Fibroblast of lung (primary cell): Measurements from ENCODE around the gene GLIPR2.
"Not testable (repeated sequence)": the region's sequence is repeated elsewhere in the genome, so short reads cannot be mapped to it uniquely, and the experiment has no call there.

ENCODE experiments used
- CTCF ChIP-seq, 2 donors: IDR thresholded peaks in 1 of 2; conservative IDR thresholded peaks in 1 of 2; 1 replicate in 1 of 2; 2 replicates in 1 of 2; pipeline ENCODE4 v1.5.1; 2011 to 2012; ENCODE audit warnings: low read length in 2 of 2, control low read depth in 1 of 2, inconsistent platforms in 1 of 2, low read depth in 1 of 2, mild to moderate bottlenecking in 1 of 2
- EZH2 ChIP-seq: IDR thresholded peaks from 2 replicates; pipeline ENCODE4 v1.5.1; 2012; ENCODE audit warnings: low read length, control low read depth, mild to moderate bottlenecking; ENCODE audit errors: missing control alignments

- TF ChIP-seq CTCF (conservative IDR thresholded peaks at IDR 0.05 in 1 of 2, IDR thresholded peaks at IDR 0.05 in 1 of 2; ENCODE audit: low read depth in 1 of 2, low read length in 2 of 2); EZH2: not testable (repeated sequence)
Measured at GRCh38 chr9:36175209-36175608, 38.7 kb downstream of the GLIPR2 start.
